Measurements from ENCODE around the gene SIGLEC10. TPM values are rescaled to one million over a fixed set of nuclear protein-coding genes. Genes with fewer than 3 reads are reported as not detected.
A peak's percentile ranks its signal among the peaks of the same experiment; 100 is the strongest.

Gene SIGLEC10
- total and polyA plus RNA-seq, 2 experiments from 2014 or later = not detected

DNA sequence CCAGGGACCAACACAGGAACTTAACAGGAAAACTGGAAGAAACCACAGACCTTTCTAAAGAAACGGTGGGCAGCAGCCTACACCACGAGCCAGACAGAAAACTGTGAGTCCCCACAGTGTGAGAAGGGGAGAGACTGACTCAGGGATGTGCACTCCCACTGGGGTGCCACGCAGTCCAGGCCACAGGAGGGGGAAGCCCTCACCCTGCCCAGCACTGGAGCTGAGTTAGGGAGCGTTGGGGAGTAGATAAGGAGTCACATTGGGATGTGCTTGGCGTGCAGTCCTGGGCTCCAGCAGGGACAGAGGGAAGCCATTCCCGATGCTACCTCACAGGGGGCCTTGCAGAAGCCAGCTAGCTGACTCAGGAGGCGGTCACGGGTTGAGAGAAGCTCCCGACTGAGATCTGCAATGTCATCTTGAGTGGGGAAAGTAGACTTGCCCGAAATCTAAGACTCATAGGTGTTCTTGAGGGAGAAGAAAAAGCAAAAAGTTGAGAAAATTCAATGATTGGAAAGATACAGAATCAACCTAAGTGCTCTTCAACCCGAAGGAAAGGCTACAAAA lies 23.5 kb upstream of the SIGLEC10 start:
- DNase-seq = peak; percentile 35

DNA sequence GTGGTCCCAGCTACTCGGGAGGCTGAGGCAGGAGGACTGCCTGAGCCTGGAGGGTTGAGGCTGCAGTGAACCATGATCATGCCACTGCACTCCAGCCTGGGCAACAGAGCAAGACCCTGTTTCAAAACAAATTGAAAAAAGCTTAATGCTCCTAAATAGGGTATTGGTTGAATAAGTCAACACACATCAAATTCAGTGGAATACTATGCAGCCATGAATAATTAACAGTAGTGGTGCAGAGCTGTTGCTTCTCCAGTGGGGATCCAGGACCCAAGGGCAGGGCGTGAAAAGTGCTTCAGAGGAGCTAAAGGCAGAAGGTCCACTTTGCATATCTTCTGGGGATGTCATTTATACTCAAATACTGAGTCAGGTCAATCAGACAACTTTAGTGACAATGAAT lies 22.6 kb upstream of the SIGLEC10 start:
- in situ Hi-C loops (cut with MboI) = no loop called here
- Histone ChIP-seq H3K4me3 (no peak overlapping the region), H3K4me1 (ENCODE audit: insufficient read depth) (no peaks in the 10 kb centered on the region), H3K4me2 (ENCODE audit: unreplicated experiment) (no peak overlapping the region), H3K79me2 (ENCODE audit: insufficient read depth) (no peaks in the 10 kb centered on the region), H3K36me3 (ENCODE audit: low read depth) (no peaks in the 10 kb centered on the region), H3K9ac (no peak overlapping the region), H3K9me2 (ENCODE audit: insufficient read depth) (no peaks in the 10 kb centered on the region), H3F3A (ENCODE audit: insufficient read depth) (no peaks in the 10 kb centered on the region), H3K27me3 (replicated peaks; ENCODE audit: insufficient read depth) (no peaks in the 10 kb centered on the region; the same call in 1 of the 2 replicates), H4K20me1 (ENCODE audit: insufficient read depth) (no peaks in the 10 kb centered on the region), H3K27ac (no peak overlapping the region), H2AFZ (no peak overlapping the region), H3K9me3 (ENCODE audit: low read depth) (no peaks in the 10 kb centered on the region)
- TF ChIP-seq EZH2 (IDR thresholded peaks at IDR 0.05; ENCODE audit: insufficient read depth, poor library complexity, severe bottlenecking) (no peak), EZH2phosphoT487 (IDR thresholded peaks at IDR 0.05; ENCODE audit: insufficient read depth, low read depth) (no peak)
- DNase-seq = no peak
- WGBS, 2 experiments (ENCODE audit: low coverage in 1 of 2, low lambda C conversion rate in 2 of 2, missing lambda C conversion rate in 2 of 2) = 5 to 13% methylated on average over 2 of the region's 2 CpGs

More for the DNA sequence above, 23.5 kb upstream of the SIGLEC10 start:
- H3K27me3 ChIP-seq (replicated peaks; ENCODE audit: insufficient read depth) = no peaks in the 10 kb centered on the region; the same call in 1 of the 2 replicates
- no peak overlapping the region for H3K9ac ChIP-seq
- H3K4me3 ChIP-seq = no peak overlapping the region
- WGBS, 2 experiments (ENCODE audit: low coverage in 1 of 2, low lambda C conversion rate in 2 of 2, missing lambda C conversion rate in 2 of 2) = 23 to 27% methylated on average over 11 of the region's 11 CpGs
- no peak overlapping the region for H3K27ac ChIP-seq
- no peak overlapping the region for H2AFZ ChIP-seq
- in situ Hi-C loops (cut with MboI) = no loop called here
- no peaks in the 10 kb centered on the region for H4K20me1 ChIP-seq (ENCODE audit: insufficient read depth)
- H3K36me3 ChIP-seq (ENCODE audit: low read depth) = no peaks in the 10 kb centered on the region
- H3K4me2 ChIP-seq (ENCODE audit: unreplicated experiment) = no peak overlapping the region
- no peaks in the 10 kb centered on the region for H3K4me1 ChIP-seq (ENCODE audit: insufficient read depth)
- TF ChIP-seq EZH2phosphoT487 (IDR thresholded peaks at IDR 0.05; ENCODE audit: insufficient read depth, low read depth) = no peak
- TF ChIP-seq EZH2 (IDR thresholded peaks at IDR 0.05; ENCODE audit: insufficient read depth, poor library complexity, severe bottlenecking) = no peak
- no peaks in the 10 kb centered on the region for H3K9me2 ChIP-seq (ENCODE audit: insufficient read depth)
- no peaks in the 10 kb centered on the region for H3K79me2 ChIP-seq (ENCODE audit: insufficient read depth)
- H3F3A ChIP-seq (ENCODE audit: insufficient read depth) = no peaks in the 10 kb centered on the region
- H3K9me3 ChIP-seq (ENCODE audit: low read depth) = no peaks in the 10 kb centered on the region

DNA sequence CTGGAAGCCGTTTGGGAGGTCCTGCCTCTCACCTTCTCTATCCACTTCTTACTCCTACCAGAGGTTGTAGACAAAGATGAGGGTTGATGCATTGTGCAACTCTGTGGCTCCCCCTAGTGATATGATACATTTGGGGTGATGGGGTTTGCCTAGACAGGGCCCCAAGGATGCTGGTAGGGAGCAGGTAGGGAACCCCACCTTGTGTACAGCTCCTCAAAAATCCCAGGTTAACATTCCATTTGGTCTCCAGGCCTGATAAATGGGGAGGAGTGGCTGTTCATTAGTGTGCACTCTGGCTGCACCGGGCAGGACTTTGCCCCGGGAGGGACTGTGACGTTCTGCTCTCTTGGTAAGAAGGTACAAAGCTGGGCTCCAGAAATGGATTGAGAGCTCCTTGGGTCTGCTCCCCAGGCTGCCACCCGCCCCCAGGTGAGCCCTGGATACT lies 21.6 kb upstream of the SIGLEC10 start:
- no peak overlapping the region for H3K9ac ChIP-seq
- no peak overlapping the region for H3K27ac ChIP-seq
- no peaks in the 10 kb centered on the region; the same call in 1 of the 2 replicates for H3K27me3 ChIP-seq (replicated peaks; ENCODE audit: insufficient read depth)
- no peaks in the 10 kb centered on the region for H4K20me1 ChIP-seq (ENCODE audit: insufficient read depth)
- WGBS, 2 experiments (ENCODE audit: low coverage in 1 of 2, low lambda C conversion rate in 2 of 2, missing lambda C conversion rate in 2 of 2) = 35 to 46% methylated on average over 5 of the region's 5 CpGs
- H3K9me3 ChIP-seq (ENCODE audit: low read depth) = no peaks in the 10 kb centered on the region
- H3K79me2 ChIP-seq (ENCODE audit: insufficient read depth) = no peaks in the 10 kb centered on the region
- no peak for TF ChIP-seq EZH2 (IDR thresholded peaks at IDR 0.05; ENCODE audit: insufficient read depth, poor library complexity, severe bottlenecking)
- no peak for TF ChIP-seq EZH2phosphoT487 (IDR thresholded peaks at IDR 0.05; ENCODE audit: insufficient read depth, low read depth)
- H3F3A ChIP-seq (ENCODE audit: insufficient read depth) = no peaks in the 10 kb centered on the region
- no peak overlapping the region for H3K4me3 ChIP-seq
- H3K9me2 ChIP-seq (ENCODE audit: insufficient read depth) = no peaks in the 10 kb centered on the region
- H3K4me2 ChIP-seq (ENCODE audit: unreplicated experiment) = no peak overlapping the region
- DNase-seq = peak; percentile 38
- H2AFZ ChIP-seq = no peak overlapping the region
- no peaks in the 10 kb centered on the region for H3K4me1 ChIP-seq (ENCODE audit: insufficient read depth)
- in situ Hi-C loops (cut with MboI) = no loop called here
- H3K36me3 ChIP-seq (ENCODE audit: low read depth) = no peaks in the 10 kb centered on the region

DNA sequence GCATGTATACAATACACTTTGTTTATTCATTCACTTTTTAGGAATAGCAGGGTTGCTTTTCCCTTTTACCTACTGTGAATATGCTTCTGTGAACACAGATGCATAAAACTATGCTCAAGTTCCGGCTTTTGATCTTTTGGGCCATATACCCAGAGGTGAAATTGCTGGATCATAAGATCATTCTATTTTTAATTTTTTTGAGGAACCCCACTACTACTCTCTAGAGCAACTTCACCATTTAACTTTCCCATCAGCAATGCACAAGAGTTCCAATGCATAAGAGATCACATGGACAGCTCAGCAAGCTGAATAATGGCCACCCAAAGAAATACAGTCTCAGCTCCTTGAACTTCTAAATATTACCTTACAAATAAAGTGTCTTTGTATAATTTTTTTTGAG lies 17.0 kb upstream of the SIGLEC10 start:
- no peak for TF ChIP-seq EZH2phosphoT487 (IDR thresholded peaks at IDR 0.05; ENCODE audit: insufficient read depth, low read depth)
- TF ChIP-seq EZH2 (IDR thresholded peaks at IDR 0.05; ENCODE audit: insufficient read depth, poor library complexity, severe bottlenecking) = no peak
- Histone ChIP-seq H3K36me3 (ENCODE audit: low read depth) (no peaks in the 10 kb centered on the region), H3K27me3 (replicated peaks; ENCODE audit: insufficient read depth) (no peaks in the 10 kb centered on the region), H3K4me1 (ENCODE audit: insufficient read depth) (no peaks in the 10 kb centered on the region), H3K9ac (no peak overlapping the region), H2AFZ (no peak overlapping the region), H4K20me1 (ENCODE audit: insufficient read depth) (no peaks in the 10 kb centered on the region), H3K79me2 (ENCODE audit: insufficient read depth) (no peaks in the 10 kb centered on the region), H3K4me2 (ENCODE audit: unreplicated experiment) (no peak overlapping the region), H3K27ac (no peak overlapping the region), H3K9me2 (ENCODE audit: insufficient read depth) (no peaks in the 10 kb centered on the region), H3F3A (ENCODE audit: insufficient read depth) (no peaks in the 10 kb centered on the region), H3K4me3 (no peak overlapping the region), H3K9me3 (ENCODE audit: low read depth) (no peaks in the 10 kb centered on the region)
- in situ Hi-C loops (cut with MboI) = no loop called here
- WGBS, 2 experiments (ENCODE audit: low coverage in 1 of 2, low lambda C conversion rate in 2 of 2, missing lambda C conversion rate in 2 of 2) = 23 to 44% methylated on average over 1 of the region's 1 CpG
- DNase-seq = no peak

All from GM23248 (cell line).